ENCODE results near the gene KY.
A peak's percentile ranks its signal among the peaks of the same experiment; 100 is the strongest.

KY gene

GRCh38 chr3:134642445-134643149, 8.2 kb downstream of the KY start:
- DNase-seq = no peak

- DNase-seq = no peak
Observed at GRCh38 chr3:134641671-134642300, 9.0 kb downstream of the KY start.

GRCh38 chr3:134640872-134641470, 9.9 kb downstream of the KY start:
- peak in 1 of 2 experiments; percentile 21 for DNase-seq

DNA sequence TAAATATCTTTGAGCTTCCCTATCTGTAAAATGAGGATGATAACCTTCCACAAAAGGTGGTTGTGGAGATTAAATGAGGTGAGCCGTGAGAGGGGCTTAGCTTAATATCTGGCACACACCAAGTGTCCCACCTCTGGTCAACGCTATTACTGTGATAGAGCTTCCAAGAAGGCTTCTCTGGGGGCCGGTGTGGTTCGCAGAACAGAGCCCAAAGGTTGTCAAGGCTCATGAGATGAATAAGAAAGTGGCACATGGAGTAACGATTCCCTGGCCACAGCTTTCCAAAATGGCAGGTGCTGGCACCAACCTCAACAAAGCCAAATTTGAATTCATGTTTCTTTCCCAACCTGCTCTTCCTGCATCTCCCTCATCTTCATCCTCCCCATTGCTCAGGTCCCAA, 10.4 kb downstream of the KY start:
- no peak for DNase-seq

GRCh38 chr3:134638385-134639030, 12.3 kb downstream of the KY start:
- no peak for DNase-seq

- DNase-seq = no peak
Observed at GRCh38 chr3:134636406-134636805, 14.4 kb downstream of the KY start.

- DNase-seq = no peak
Observed at GRCh38 chr3:134630506-134630905, 20.3 kb downstream of the KY start.

DNA sequence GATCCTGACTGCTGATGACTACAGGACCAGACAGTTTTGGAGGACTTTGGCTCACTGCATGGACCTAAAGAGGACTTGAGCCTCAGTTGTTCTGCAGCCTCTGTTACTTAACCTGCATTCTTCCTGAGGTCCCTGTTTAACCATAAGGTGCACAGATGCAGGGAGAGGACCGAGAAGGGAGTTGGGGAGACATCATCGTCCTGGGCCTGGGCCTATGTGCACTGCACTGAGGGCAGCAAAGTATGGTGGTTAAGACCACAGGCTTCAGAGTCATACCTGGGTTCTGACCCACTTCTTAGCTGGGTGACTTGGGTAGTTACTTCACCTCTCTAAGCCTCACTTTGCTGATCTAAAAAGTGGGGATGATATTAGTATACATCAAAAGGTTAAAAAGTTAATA, 21.9 kb downstream of the KY start:
- DNase-seq = no peak

DNA sequence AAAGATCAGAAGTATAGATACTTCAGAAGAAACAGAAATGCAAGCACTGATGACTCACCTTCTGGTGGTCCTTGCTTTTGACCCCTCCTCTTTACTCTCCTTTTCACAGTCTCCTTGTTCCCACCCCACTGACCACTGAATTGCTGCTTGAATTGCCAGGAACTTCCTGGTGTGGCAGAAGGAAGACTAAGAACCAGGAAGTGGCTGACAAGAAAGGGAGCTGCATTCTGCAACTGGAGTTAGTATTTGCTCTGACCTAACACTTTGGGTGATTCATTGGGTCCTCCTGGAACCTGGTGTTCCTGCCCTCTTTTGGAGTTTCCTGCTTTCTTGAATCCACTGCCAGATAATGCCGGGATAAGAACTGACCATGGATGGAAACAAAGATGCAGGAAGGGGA, 23.0 kb downstream of the KY start:
- no peak for DNase-seq

GRCh38 chr3:134625885-134626741, 24.7 kb downstream of the KY start:
- no peak for DNase-seq

DNA sequence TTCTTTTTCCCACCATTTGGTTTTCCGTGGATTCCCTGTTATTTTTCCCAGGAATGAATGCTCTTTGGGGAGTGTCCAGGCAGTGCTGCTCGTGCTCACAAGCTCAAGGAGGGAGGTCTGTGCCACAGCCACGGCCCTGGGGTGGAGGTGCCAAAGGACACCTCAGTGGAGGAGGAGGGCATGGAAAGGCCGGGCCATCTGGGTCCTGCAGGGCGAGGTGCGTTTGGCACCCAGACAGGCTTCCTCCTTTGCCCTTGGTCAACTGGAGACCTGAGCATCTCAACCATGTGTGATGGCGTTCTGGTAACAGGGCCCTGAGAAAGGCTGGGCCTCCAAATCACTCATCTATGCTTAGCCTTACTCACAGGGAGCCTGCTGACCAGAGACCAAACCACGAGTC, 25.4 kb downstream of the KY start:
- no peak for DNase-seq

GRCh38 chr3:134624537-134625287, 26.1 kb downstream of the KY start:
- DNase-seq = no peak

DNA sequence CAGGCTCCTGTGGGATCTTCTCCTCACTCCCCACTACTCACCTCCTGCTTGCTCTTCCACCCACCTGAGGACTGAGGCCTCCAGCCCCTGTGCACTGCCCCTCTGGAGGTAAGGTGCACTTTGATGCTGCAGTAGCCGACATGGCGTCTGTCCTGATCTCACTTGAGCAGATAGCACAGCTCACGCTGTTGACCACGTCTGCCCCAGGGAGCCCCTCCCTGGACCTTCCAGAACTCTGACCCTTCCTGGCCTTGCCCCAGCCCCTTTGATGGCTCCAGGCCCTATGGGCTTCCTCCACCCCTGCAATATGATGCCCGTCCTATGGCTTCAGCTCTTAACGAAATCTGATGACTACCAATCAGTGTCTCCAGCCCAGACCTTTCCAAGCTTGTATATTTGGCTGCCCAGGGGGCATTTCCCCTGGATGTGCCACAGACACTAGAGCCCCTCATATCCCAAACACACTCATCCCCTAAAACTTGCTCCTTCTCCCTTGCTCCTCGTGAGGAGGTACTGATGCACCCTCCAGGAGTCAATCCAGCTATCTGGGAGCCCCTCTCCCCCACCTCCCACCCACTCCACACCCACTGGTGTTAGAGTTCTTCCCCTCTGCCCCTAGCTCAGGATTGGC, 27.1 kb downstream of the KY start:
- DNase-seq = no peak

DNA sequence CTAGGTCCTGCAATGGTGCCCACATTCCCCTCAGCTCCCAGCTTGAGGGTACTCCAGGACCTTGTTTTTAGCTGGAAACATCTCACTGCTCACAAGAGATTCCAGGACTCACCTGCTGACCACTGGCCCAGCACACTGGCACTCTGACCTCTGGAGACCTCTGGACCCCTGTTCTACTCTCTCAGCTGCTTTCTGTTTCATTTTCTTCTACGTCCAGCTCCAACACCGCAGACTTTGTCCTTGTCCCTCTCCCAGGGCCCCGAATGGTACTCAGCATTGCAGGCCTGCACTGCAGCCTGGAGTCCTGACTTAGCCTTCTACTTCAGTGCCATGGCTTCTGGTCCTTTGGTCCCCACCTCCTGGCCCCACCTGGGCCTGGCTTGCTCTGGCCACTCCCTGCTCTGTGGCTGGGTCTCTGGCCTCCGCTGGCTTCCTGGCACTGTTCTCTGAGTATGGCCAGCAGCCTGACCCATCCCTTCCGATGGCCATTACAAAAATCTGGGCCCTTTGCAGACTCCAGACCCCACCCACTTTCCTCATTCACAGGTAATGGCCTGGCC, 27.9 kb downstream of the KY start:
- DNase-seq = no peak

DNA sequence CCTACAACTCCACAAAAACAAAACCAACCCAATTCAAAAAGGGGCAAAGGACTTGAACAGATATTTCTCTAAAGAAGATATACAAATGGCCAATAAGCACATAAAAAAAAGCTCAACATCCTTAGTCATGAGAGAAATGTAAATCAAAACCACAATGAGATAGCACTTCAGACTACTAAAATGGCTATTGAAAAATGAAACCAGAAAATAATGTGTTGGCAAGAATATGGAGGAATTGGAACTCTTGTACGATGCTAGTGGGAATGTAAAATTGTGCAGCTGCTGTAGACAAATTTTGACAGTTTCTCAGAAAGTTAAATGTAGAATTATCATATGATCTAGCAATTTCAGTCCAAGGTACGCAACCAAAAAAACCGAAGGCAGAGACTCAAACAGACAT, 29.0 kb downstream of the KY start:
- no peak for DNase-seq

GRCh38 chr3:134620476-134621115, 30.2 kb downstream of the KY start:
- DNase-seq = no peak

DNA sequence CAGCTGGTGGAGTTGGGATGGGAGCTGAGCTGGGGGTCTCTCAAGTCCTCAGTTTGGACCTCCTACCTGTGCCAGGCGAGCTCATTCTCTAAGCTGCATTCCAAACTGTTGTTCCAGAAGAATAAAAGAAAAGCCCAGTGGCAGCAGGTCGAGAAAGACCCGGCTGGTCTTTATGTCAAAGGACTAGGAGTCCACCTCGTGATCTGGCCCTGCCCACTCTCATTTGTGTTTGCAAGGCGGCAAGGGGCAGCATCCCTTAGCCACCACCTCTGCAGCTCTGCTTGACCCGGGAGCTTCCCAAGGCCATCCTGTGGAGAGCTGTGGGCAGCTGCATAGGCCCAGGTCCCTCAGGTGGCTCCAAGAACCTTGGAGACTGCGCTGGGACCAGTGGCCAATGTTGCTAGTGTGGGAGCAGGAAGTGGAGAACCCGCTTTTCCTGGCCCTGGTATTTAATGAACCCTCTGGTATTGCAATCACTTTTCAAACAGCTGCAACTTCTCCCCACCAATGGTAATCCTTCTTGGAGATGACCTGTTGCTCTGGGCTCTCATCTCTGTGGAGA, 30.9 kb downstream of the KY start:
- no peak for DNase-seq

DNA sequence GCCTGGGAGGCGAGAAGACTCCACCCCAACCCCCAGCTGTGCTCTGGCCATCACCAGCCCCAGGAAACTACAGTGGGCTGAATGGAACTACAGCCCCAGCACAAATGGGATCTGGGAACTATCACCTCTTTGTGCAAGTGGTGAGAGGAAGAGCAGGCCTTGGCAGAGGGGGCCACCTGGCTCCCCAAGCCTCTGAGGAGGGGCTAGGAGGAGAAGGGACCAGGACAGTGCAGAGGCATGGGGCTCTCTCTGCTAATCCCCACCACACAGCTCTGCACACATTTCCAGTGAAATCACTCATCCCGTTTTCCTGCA, 31.6 kb downstream of the KY start:
- DNase-seq = no peak

GRCh38 chr3:134618478-134619300, 32.1 kb downstream of the KY start:
- DNase-seq = no peak

Data from SW 1271 (cell line).